ENCODE measurements around the gene RAPGEF3. TPM values are rescaled to one million over a fixed set of nuclear protein-coding genes. Genes with fewer than 3 reads are reported as not detected.

Gene RAPGEF3
- total and polyA plus RNA-seq, 2 of the 13 experiments (the other 11 are each of a cell fraction or from before 2014, with no cell fraction given), result 0.07 TPM

DNA sequence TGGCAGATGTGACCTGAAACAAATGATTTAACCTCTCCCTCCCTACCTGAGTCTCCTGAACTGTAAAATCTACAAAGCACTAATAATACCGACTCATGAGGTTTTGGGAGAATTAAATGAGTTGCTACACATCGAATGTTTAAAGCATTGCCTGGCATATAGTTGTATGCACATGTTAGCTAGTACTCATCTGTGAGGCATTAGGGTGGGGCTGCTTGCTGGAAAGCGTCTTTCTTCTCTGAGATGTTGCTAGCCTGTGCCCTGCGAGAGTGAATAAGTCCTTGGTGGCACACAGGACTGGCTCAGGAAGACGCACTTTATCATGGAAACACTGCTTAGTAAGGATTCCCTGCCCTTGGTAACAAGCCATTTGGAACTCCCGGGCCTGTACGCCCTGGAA, 6.1 kb downstream of the RAPGEF3 start:
- intact Hi-C loops (cut with micrococcal nuclease; ENCODE audit: unreplicated experiment) (no loop called here), in situ Hi-C loops (cut with HindIII; ENCODE audit: extremely low pct_ligation_motif_present, low pct_unique_long_range_greater_than_20kb) (no loop called here)
- BruUV-seq (replicated peaks), result no TSS peak
- H3K9ac ChIP-seq (ENCODE audit: insufficient read depth, low read depth, low read length), result no peak overlapping the region
- no peaks in the 10 kb centered on the region for H3K36me3 ChIP-seq (replicated peaks in 1 of 2; ENCODE audit: control insufficient read depth in 1 of 2, insufficient read depth in 2 of 2, low read length in 2 of 2)
- H3K4me3 ChIP-seq (replicated peaks in 1 of 3; ENCODE audit: insufficient read depth in 1 of 3, low read depth in 2 of 3, low read length in 3 of 3), result no peak overlapping the region
- no peaks in the 10 kb centered on the region for H3K79me2 ChIP-seq (ENCODE audit: insufficient read depth, low read length)
- no peak overlapping the region for H3K27ac ChIP-seq (ENCODE audit: extremely low read length, insufficient read depth, low read length)
- ChIA-PET CTCF (ENCODE audit: low intra/inter-chr PET ratio, low total read pairs) (no interaction called here), POLR2A (interaction anchor here (0.6 kb wide), 1 partner anchor 28 kb away, joined by 3 read pairs; no protein-coding TSS in a partner anchor)
- ATAC-seq (no peak), FAIRE-seq (no peak), DNase-seq (ENCODE audit: low spot score) (no peak)
- peaks cover 22% of the 10 kb centered on the region for H3K4me1 ChIP-seq (ENCODE audit: insufficient read depth, low read length)
- TF ChIP-seq DPF2 (CRISPR knock-in tag; IDR thresholded peaks at IDR 0.05; ENCODE audit: borderline replicate concordance, low read depth), result no peak
- TF ChIP-seq, protein P1, sequence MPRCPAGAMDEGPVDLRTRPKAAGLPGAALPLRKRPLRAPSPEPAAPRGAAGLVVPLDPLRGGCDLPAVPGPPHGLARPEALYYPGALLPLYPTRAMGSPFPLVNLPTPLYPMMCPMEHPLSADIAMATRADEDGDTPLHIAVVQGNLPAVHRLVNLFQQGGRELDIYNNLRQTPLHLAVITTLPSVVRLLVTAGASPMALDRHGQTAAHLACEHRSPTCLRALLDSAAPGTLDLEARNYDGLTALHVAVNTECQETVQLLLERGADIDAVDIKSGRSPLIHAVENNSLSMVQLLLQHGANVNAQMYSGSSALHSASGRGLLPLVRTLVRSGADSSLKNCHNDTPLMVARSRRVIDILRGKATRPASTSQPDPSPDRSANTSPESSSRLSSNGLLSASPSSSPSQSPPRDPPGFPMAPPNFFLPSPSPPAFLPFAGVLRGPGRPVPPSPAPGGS (CRISPR knock-in tag; IDR thresholded peaks at IDR 0.05), result no peak
- no peak for TF ChIP-seq NFIC (IDR thresholded peaks at IDR 0.05; ENCODE audit: low read length)
- TF ChIP-seq ZNF496 (CRISPR knock-in tag; IDR thresholded peaks at IDR 0.05; ENCODE audit: insufficient replicate concordance), result no peak
- TF ChIP-seq, protein P2, sequence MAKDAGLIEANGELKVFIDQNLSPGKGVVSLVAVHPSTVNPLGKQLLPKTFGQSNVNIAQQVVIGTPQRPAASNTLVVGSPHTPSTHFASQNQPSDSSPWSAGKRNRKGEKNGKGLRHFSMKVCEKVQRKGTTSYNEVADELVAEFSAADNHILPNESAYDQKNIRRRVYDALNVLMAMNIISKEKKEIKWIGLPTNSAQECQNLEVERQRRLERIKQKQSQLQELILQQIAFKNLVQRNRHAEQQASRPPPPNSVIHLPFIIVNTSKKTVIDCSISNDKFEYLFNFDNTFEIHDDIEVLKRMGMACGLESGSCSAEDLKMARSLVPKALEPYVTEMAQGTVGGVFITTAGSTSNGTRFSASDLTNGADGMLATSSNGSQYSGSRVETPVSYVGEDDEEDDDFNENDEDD (CRISPR knock-in tag; IDR thresholded peaks at IDR 0.05; ENCODE audit: borderline replicate concordance), result no peak
- no peak for TF ChIP-seq EHMT2 (IDR thresholded peaks at IDR 0.05; ENCODE audit: borderline replicate concordance, low read depth, low read length)
- no peak for TF ChIP-seq ZNF274 (CRISPR knock-in tag; IDR thresholded peaks at IDR 0.05)
- TF ChIP-seq NR1H2 (CRISPR knock-in tag; IDR thresholded peaks at IDR 0.05; ENCODE audit: borderline replicate concordance, low read depth), result no peak
- no peak for TF ChIP-seq KMT2B (CRISPR knock-in tag; IDR thresholded peaks at IDR 0.05)
- no peak for TF ChIP-seq PCBP2 (optimal IDR thresholded peaks at IDR 0.05; ENCODE audit: low read depth, low read length, poor library complexity, severe bottlenecking)
- TF ChIP-seq, protein P3, sequence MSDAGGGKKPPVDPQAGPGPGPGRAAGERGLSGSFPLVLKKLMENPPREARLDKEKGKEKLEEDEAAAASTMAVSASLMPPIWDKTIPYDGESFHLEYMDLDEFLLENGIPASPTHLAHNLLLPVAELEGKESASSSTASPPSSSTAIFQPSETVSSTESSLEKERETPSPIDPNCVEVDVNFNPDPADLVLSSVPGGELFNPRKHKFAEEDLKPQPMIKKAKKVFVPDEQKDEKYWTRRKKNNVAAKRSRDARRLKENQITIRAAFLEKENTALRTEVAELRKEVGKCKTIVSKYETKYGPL (CRISPR knock-in tag; IDR thresholded peaks at IDR 0.05), result no peak
- TF ChIP-seq ZFYVE20 (CRISPR knock-in tag; IDR thresholded peaks at IDR 0.05; ENCODE audit: borderline replicate concordance, low read depth), result no peak
- no peak for TF ChIP-seq TCF12 (IDR thresholded peaks at IDR 0.05)
- no peak for TF ChIP-seq TCF12 (CRISPR knock-in tag; IDR thresholded peaks at IDR 0.05)
- TF ChIP-seq, protein P4, sequence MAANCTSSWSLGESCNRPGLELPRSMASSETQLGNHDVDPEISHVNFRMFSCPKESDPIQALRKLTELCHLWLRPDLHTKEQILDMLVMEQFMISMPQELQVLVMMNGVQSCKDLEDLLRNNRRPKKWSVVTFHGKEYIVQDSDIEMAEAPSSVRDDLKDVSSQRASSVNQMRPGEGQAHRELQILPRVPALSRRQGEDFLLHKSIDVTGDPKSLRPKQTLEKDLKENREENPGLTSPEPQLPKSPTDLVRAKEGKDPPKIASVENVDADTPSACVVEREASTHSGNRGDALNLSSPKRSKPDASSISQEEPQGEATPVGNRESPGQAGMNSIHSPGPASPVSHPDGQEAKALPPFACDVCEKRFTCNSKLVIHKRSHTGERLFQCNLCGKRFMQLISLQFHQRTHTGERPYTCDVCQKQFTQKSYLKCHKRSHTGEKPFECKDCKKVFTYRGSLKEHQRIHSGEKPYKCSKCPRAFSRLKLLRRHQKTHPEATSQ (CRISPR knock-in tag; IDR thresholded peaks at IDR 0.05; ENCODE audit: borderline replicate concordance), result no peak
- no peak for TF ChIP-seq NBN (conservative IDR thresholded peaks at IDR 0.05)
- H2AFZ ChIP-seq (ENCODE audit: low read length), result no peak overlapping the region
- no peaks in the 10 kb centered on the region for H4K20me1 ChIP-seq (ENCODE audit: insufficient read depth, low read length)
- 28% methylated on average over 6 of the region's 7 CpGs for WGBS (ENCODE audit: low lambda C conversion rate)
- H3K27me3 ChIP-seq (ENCODE audit: control insufficient read depth in 1 of 2, insufficient read depth in 2 of 2, low read length in 2 of 2), result peaks cover 11 to 50% of the 10 kb centered on the region in 2 experiments; a peak in 4 of 5 replicates
- H3K4me2 ChIP-seq (ENCODE audit: low read depth, low read length), result no peak overlapping the region
- no peaks in the 10 kb centered on the region for H3K9me3 ChIP-seq (ENCODE audit: low read length)
